Measurements from ENCODE around the gene AHSG. TPM values are rescaled to one million over a fixed set of nuclear protein-coding genes. Genes with fewer than 3 reads are reported as not detected.

The AHSG gene
- total and polyA plus RNA-seq, 2 experiments from 2014 or later: 0.10 to 0.18 TPM

- Histone ChIP-seq H3K27me3 (ENCODE audit: insufficient read depth) (no peaks in the 10 kb centered on the region), H4K20me1 (replicated peaks; ENCODE audit: insufficient read depth) (no peaks in the 10 kb centered on the region), H3K4me2 (peak overlapping the region; percentile 35), H3K27ac (ENCODE audit: low read depth) (peak overlapping the region; percentile 93), H3F3A (replicated peaks; ENCODE audit: low read depth) (no peaks in the 10 kb centered on the region), H3K79me2 (replicated peaks; ENCODE audit: insufficient read depth) (no peaks in the 10 kb centered on the region), H2AFZ (no peak overlapping the region), H3K36me3 (ENCODE audit: insufficient read depth) (no peaks in the 10 kb centered on the region), H3K4me3 (0 out of 2 replicates have a peak overlapping the region, but pooled peaks have one; percentile 10), H3K4me1 (ENCODE audit: insufficient read depth) (peaks cover 42% of the 10 kb centered on the region), H3K9me2 (ENCODE audit: insufficient read depth) (peaks cover 13% of the 10 kb centered on the region)
- peaks cover 8% of the 10 kb centered on the region for H3K36me3 Mint-ChIP-seq (ENCODE audit: low read depth)
- peaks cover 9% of the 10 kb centered on the region for H3K27me3 Mint-ChIP-seq (ENCODE audit: insufficient read depth, low read depth, poor library complexity)
- H3K4me1 Mint-ChIP-seq: peaks cover 46% of the 10 kb centered on the region
- no peak overlapping the region; the same call in 2 of the 3 replicates for H3K4me3 Mint-ChIP-seq
- peak; percentile 81 for ATAC-seq
- H3K27ac Mint-ChIP-seq: no peak overlapping the region
- peak; percentile 35 for DNase-seq (ENCODE audit: low spot score)
- TF ChIP-seq, protein P1, sequence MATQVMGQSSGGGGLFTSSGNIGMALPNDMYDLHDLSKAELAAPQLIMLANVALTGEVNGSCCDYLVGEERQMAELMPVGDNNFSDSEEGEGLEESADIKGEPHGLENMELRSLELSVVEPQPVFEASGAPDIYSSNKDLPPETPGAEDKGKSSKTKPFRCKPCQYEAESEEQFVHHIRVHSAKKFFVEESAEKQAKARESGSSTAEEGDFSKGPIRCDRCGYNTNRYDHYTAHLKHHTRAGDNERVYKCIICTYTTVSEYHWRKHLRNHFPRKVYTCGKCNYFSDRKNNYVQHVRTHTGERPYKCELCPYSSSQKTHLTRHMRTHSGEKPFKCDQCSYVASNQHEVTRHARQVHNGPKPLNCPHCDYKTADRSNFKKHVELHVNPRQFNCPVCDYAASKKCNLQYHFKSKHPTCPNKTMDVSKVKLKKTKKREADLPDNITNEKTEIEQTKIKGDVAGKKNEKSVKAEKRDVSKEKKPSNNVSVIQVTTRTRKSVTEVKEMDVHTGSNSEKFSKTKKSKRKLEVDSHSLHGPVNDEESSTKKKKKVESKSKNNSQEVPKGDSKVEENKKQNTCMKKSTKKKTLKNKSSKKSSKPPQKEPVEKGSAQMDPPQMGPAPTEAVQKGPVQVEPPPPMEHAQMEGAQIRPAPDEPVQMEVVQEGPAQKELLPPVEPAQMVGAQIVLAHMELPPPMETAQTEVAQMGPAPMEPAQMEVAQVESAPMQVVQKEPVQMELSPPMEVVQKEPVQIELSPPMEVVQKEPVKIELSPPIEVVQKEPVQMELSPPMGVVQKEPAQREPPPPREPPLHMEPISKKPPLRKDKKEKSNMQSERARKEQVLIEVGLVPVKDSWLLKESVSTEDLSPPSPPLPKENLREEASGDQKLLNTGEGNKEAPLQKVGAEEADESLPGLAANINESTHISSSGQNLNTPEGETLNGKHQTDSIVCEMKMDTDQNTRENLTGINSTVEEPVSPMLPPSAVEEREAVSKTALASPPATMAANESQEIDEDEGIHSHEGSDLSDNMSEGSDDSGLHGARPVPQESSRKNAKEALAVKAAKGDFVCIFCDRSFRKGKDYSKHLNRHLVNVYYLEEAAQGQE (IDR thresholded peaks at IDR 0.05; ENCODE audit: unreplicated experiment): no peak
- TF ChIP-seq ZNF114 (CRISPR knock-in tag; IDR thresholded peaks at IDR 0.05): no peak
- no peak for TF ChIP-seq EZH2phosphoT487 (IDR thresholded peaks at IDR 0.05; ENCODE audit: unreplicated experiment)
- TF ChIP-seq ZNF331 (CRISPR knock-in tag; IDR thresholded peaks at IDR 0.05; ENCODE audit: low read depth): no peak
- no peak for TF ChIP-seq EZH2 (IDR thresholded peaks at IDR 0.05; ENCODE audit: low read depth, unreplicated experiment)
- H3K9me3 Mint-ChIP-seq: peaks cover 6% of the 10 kb centered on the region
These were observed 51.6 kb downstream of the AHSG start for GRCh38 chr3:186664506-186664905.

DNA sequence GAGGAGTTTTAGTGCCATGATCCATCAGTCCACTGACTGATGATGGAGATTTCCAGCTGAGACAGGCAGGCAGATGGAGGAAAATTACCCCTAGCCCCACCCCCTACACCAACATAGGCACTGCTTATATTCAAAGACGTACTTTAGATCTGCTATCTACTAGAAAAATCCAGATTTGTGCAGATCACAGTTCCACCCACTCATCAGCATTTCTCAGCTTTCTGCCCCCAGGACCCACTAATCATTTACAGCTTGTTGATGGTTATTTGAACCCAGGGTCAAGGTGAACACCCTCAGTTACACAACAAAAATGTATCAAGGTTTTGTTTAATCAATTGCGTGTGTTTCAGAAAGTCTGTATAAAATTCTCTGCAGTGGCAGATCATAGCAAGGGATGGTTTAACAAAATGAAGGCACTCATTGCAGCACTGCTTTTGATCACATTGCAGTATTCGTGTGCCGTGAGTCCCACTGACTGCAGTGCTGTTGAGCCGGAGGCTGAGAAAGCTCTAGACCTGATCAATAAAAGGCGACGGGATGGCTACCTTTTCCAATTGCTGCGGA lies 52.8 kb downstream of the AHSG start, which contains the start of gene HRG:
Gene HRG (plus strand): TSS at position 390 of the 564 bp plus-strand sequence. CDS start 18 bp downstream, at position 408.
- H3K27ac ChIP-seq (ENCODE audit: low read depth): peak within 1 kb of the TSS; percentile 93
- Mint-ChIP-seq H3K36me3 (ENCODE audit: low read depth) (no peaks in the 10 kb centered on the region; the same call in 2 of the 3 replicates), H3K4me3 (no peak within 1 kb of the TSS), H3K27ac (no peak within 1 kb of the TSS), H3K27me3 (ENCODE audit: insufficient read depth, low read depth, poor library complexity) (peaks cover 7% of the 10 kb centered on the region), H3K4me1 (peaks cover 50% of the 10 kb centered on the region), H3K9me3 (no peaks in the 10 kb centered on the region; the same call in 2 of the 3 replicates)
- peak within 1 kb of the TSS; percentile 67 for H2AFZ ChIP-seq
- ATAC-seq: no peak
- H3K79me2 ChIP-seq (replicated peaks; ENCODE audit: insufficient read depth): no peaks in the 10 kb centered on the region
- H3F3A ChIP-seq (replicated peaks; ENCODE audit: low read depth): no peaks in the 10 kb centered on the region
- no peaks in the 10 kb centered on the region for H3K27me3 ChIP-seq (ENCODE audit: insufficient read depth)
- peak within 1 kb of the TSS; percentile 35 for H3K4me2 ChIP-seq
- no peak for DNase-seq (ENCODE audit: low spot score)
- no peaks in the 10 kb centered on the region for H4K20me1 ChIP-seq (replicated peaks; ENCODE audit: insufficient read depth)
- H3K4me1 ChIP-seq (ENCODE audit: insufficient read depth): peaks cover 42% of the 10 kb centered on the region
- H3K9me2 ChIP-seq (ENCODE audit: insufficient read depth): peaks cover 13% of the 10 kb centered on the region
- no peaks in the 10 kb centered on the region for H3K36me3 ChIP-seq (ENCODE audit: insufficient read depth)
- H3K4me3 ChIP-seq: no peak within 1 kb of the TSS
- TF ChIP-seq ZNF114 (CRISPR knock-in tag; IDR thresholded peaks at IDR 0.05): no peak
- TF ChIP-seq, protein P2, sequence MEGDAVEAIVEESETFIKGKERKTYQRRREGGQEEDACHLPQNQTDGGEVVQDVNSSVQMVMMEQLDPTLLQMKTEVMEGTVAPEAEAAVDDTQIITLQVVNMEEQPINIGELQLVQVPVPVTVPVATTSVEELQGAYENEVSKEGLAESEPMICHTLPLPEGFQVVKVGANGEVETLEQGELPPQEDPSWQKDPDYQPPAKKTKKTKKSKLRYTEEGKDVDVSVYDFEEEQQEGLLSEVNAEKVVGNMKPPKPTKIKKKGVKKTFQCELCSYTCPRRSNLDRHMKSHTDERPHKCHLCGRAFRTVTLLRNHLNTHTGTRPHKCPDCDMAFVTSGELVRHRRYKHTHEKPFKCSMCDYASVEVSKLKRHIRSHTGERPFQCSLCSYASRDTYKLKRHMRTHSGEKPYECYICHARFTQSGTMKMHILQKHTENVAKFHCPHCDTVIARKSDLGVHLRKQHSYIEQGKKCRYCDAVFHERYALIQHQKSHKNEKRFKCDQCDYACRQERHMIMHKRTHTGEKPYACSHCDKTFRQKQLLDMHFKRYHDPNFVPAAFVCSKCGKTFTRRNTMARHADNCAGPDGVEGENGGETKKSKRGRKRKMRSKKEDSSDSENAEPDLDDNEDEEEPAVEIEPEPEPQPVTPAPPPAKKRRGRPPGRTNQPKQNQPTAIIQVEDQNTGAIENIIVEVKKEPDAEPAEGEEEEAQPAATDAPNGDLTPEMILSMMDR (conservative IDR thresholded peaks at IDR 0.05; ENCODE audit: low read depth in 2 of 2): no peak
- TF ChIP-seq, protein P1 (IDR thresholded peaks at IDR 0.05; ENCODE audit: unreplicated experiment): no peak
